CD14-positive monocyte (primary cell): ENCODE data around the gene PITHD1. TPM values are rescaled to one million over a fixed set of nuclear protein-coding genes. Genes with fewer than 3 reads are reported as not detected.
"Not testable (repeated sequence)": the region's sequence is repeated elsewhere in the genome, so short reads cannot be mapped to it uniquely, and the experiment has no call there.

Experiments used
- DNase-seq, 3 donors: peaks; one replicate each; pipeline ENCODE4 v3.0.0-alpha.2; 2011 to 2022
- H2AFZ ChIP-seq: 2 replicates; pipeline ENCODE4 v1.6.0; 2012; ENCODE audit warnings: mild to moderate bottlenecking, low read depth, low read length, inconsistent platforms; ENCODE audit not compliant: insufficient read depth, poor library complexity, severe bottlenecking
- H3K27ac ChIP-seq, 2 donors: 1 replicate in 1 of 2; 2 replicates in 1 of 2; pipeline ENCODE4 v1.5.1; 2012 to 2013; ENCODE audit warnings: low read length in 2 of 2, control low read depth in 1 of 2, inconsistent platforms in 1 of 2, low read depth in 1 of 2, mild to moderate bottlenecking in 1 of 2
- H3K27me3 ChIP-seq, 2 donors: one replicate each; pipeline versions ENCODE4 v1.6.0 to v1.6.1; 2011 to 2013; ENCODE audit warnings: low read length in 2 of 2; ENCODE audit not compliant: control insufficient read depth in 2 of 2, insufficient read depth in 2 of 2
- H3K36me3 ChIP-seq, 2 donors: replicated peaks in 1 of 2; 1 replicate in 1 of 2; 2 replicates in 1 of 2; pipeline versions ENCODE4 v1.5.1 to v1.6.1; 2012 to 2013; ENCODE audit warnings: low read length in 2 of 2, control low read depth in 1 of 2, inconsistent platforms in 1 of 2, mild to moderate bottlenecking in 1 of 2; ENCODE audit not compliant: insufficient read depth in 2 of 2, control insufficient read depth in 1 of 2
- H3K4me1 ChIP-seq, 2 donors: 1 replicate in 1 of 2; 2 replicates in 1 of 2; pipeline versions ENCODE4 v1.5.1 to v1.6.1; 2012 to 2013; ENCODE audit warnings: low read length in 2 of 2, control low read depth in 1 of 2, inconsistent platforms in 1 of 2, mild to moderate bottlenecking in 1 of 2, moderate library complexity in 1 of 2; ENCODE audit not compliant: insufficient read depth in 2 of 2, control insufficient read depth in 1 of 2
- H3K4me2 ChIP-seq: replicated peaks from 2 replicates; pipeline ENCODE3; 2012; ENCODE audit warnings: low read length, moderate library complexity, mild to moderate bottlenecking; ENCODE audit not compliant: poor library complexity, severe bottlenecking; ENCODE audit errors: extremely low read depth
- H3K4me3 ChIP-seq, 3 experiments: fragments of 200-600 bp in 1 of 3; sonication (generic) in 1 of 3; replicated peaks in 1 of 3; 1 replicate in 2 of 3; 2 replicates in 1 of 3; pipeline ENCODE4 v1.5.1; 2011 to 2013; ENCODE audit warnings: low read length in 3 of 3, mild to moderate bottlenecking in 3 of 3, control low read depth in 2 of 3, low read depth in 2 of 3, inconsistent platforms in 1 of 3, moderate library complexity in 1 of 3
- H3K79me2 ChIP-seq: 2 replicates; pipeline ENCODE4 v1.6.0; 2012; ENCODE audit warnings: mild to moderate bottlenecking, control low read depth, inconsistent platforms, low read length, moderate library complexity; ENCODE audit not compliant: insufficient read depth
- H3K9ac ChIP-seq: 2 replicates; pipeline ENCODE4 v1.6.0; 2017; ENCODE audit warnings: low read length, mild to moderate bottlenecking; ENCODE audit not compliant: insufficient read depth, poor library complexity, severe bottlenecking
- H3K9me3 ChIP-seq, 2 donors: replicated peaks in 1 of 2; 1 replicate in 1 of 2; 2 replicates in 1 of 2; pipeline versions ENCODE4 v1.5.1 to v1.6.1; 2012 to 2013; ENCODE audit warnings: low read length in 2 of 2, control low read depth in 1 of 2; ENCODE audit not compliant: control insufficient read depth in 1 of 2, insufficient read depth in 1 of 2
- H4K20me1 ChIP-seq: 2 replicates; pipeline ENCODE4 v1.6.0; 2012; ENCODE audit warnings: mild to moderate bottlenecking, low read length, control low read depth, moderate library complexity; ENCODE audit not compliant: insufficient read depth
- H3K27ac Mint-ChIP-seq, 7 donors: one replicate each; pipeline ENCODE4 v1.8.0; 2020; ENCODE audit warnings: mild to moderate bottlenecking in 7 of 7, mixed read lengths in 7 of 7, moderate library complexity in 6 of 7, inconsistent platforms in 2 of 7
- H3K27me3 Mint-ChIP-seq, 3 donors: one replicate each; pipeline ENCODE4 v1.8.0; 2021 to 2022; ENCODE audit warnings: low read depth in 3 of 3, mild to moderate bottlenecking in 3 of 3, mixed read lengths in 3 of 3, moderate library complexity in 3 of 3, inconsistent platforms in 1 of 3
- H3K36me3 Mint-ChIP-seq, 2 donors: one replicate each; pipeline ENCODE4 v1.8.0; 2020; ENCODE audit warnings: mixed read lengths in 2 of 2, inconsistent platforms in 1 of 2, mild to moderate bottlenecking in 1 of 2
- H3K4me1 Mint-ChIP-seq: one replicate; pipeline ENCODE4 v1.8.0; 2020; ENCODE audit warnings: mild to moderate bottlenecking, mixed read lengths
- H3K4me3 Mint-ChIP-seq, 2 donors: one replicate each; pipeline ENCODE4 v1.8.0; 2020; ENCODE audit warnings: mild to moderate bottlenecking in 2 of 2, mixed read lengths in 2 of 2, moderate library complexity in 1 of 2
- H3K9me3 Mint-ChIP-seq, 7 donors: one replicate each; pipeline ENCODE4 v1.8.0; 2020 to 2022; ENCODE audit warnings: mixed read lengths in 7 of 7, mild to moderate bottlenecking in 6 of 7, moderate library complexity in 6 of 7, inconsistent platforms in 2 of 7
- WGBS: methylation state at CpG from one replicate; pipeline ENCODE4 v1.1.5; 2013; ENCODE audit warnings: missing lambda C conversion rate; ENCODE audit not compliant: insufficient coverage; 5-methylcytosine and 5-hydroxymethylcytosine counted together
- intact Hi-C, 2 donors: fragments of 100-400 bp; cut with micrococcal nuclease; formaldehyde crosslinking; loops; one replicate each; pipeline versions ENCODE4 v1.15.0 to v1.15.1; 2023
- polyA plus RNA-seq, 3 donors: library from polyadenylated mRNA; depleted of rRNA in 1 of 3; unstranded in 2 of 3; stranded (reverse) in 1 of 3; fragments of 300-500 nt in 2 of 3; fragments of >200 nt in 1 of 3; fragmentation: Illumina TruSeq in 2 of 3; gene quantifications; 1 replicate in 2 of 3; 2 replicates in 1 of 3; pipeline ENCODE4 v1.2.3, GENCODE V29; 2012 to 2021
- TF ChIP-seq, protein P1 (sequence below): fragments of 200-600 bp; IDR thresholded peaks from one replicate; pipeline ENCODE4 v1.8.0; 2022; ENCODE audit warnings: antibody characterized with exemption, mild to moderate bottlenecking

The PITHD1 gene
- polyA plus RNA-seq, 3 donors: 20.8 to 40.8 (median 29.9) TPM

DNA sequence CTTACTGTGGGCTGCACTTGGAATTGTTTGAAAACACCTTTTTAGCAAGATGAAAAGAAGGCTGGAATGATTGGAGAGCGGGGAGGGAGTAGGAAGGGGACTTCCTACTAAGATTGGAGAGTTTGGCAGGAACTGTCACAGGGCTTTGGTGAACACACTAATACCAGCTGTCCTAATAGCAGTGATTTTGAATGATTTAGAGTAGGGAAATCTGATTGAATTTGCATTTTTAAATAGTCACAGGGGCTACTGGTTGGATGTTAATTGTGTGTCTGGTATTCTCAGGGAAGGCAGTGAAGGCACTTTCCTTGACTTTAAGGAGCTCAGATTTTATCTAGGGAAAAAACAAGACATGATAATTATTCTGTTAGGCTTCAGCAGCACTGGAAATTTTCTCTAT is 49.5 kb downstream of the PITHD1 start:
- H3K4me3 ChIP-seq: no peak overlapping the region
- no peaks in the 10 kb centered on the region for H3K36me3 ChIP-seq
- DNase-seq: no peak
- H3K27me3 ChIP-seq: no peaks in the 10 kb centered on the region
- H3K27ac Mint-ChIP-seq: no peak overlapping the region
- 100% methylated on average over 1 of the region's 1 CpG for WGBS
- H3K9ac ChIP-seq: no peak overlapping the region
- H4K20me1 ChIP-seq: no peaks in the 10 kb centered on the region
- peaks cover 20% of the 10 kb centered on the region for H3K4me1 Mint-ChIP-seq
- intact Hi-C loops: no loop called here
- H3K4me2 ChIP-seq: no peak overlapping the region
- peaks cover 10 to 19% of the 10 kb centered on the region in 2 donors for H3K4me1 ChIP-seq
- H3K27ac ChIP-seq: no peak overlapping the region
- H3K9me3 ChIP-seq: no peaks in the 10 kb centered on the region
- no peaks in the 10 kb centered on the region for H3K36me3 Mint-ChIP-seq
- H3K9me3 Mint-ChIP-seq: no peaks in the 10 kb centered on the region
- TF ChIP-seq, protein P1, sequence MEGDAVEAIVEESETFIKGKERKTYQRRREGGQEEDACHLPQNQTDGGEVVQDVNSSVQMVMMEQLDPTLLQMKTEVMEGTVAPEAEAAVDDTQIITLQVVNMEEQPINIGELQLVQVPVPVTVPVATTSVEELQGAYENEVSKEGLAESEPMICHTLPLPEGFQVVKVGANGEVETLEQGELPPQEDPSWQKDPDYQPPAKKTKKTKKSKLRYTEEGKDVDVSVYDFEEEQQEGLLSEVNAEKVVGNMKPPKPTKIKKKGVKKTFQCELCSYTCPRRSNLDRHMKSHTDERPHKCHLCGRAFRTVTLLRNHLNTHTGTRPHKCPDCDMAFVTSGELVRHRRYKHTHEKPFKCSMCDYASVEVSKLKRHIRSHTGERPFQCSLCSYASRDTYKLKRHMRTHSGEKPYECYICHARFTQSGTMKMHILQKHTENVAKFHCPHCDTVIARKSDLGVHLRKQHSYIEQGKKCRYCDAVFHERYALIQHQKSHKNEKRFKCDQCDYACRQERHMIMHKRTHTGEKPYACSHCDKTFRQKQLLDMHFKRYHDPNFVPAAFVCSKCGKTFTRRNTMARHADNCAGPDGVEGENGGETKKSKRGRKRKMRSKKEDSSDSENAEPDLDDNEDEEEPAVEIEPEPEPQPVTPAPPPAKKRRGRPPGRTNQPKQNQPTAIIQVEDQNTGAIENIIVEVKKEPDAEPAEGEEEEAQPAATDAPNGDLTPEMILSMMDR: no peak
- H3K79me2 ChIP-seq: peaks cover 15% of the 10 kb centered on the region
- peak overlapping the region; percentile 21 for H2AFZ ChIP-seq
- peaks cover 0 to 2% (median 0%) of the 10 kb centered on the region in 3 donors for H3K27me3 Mint-ChIP-seq
- H3K4me3 Mint-ChIP-seq: no peak overlapping the region

DNA sequence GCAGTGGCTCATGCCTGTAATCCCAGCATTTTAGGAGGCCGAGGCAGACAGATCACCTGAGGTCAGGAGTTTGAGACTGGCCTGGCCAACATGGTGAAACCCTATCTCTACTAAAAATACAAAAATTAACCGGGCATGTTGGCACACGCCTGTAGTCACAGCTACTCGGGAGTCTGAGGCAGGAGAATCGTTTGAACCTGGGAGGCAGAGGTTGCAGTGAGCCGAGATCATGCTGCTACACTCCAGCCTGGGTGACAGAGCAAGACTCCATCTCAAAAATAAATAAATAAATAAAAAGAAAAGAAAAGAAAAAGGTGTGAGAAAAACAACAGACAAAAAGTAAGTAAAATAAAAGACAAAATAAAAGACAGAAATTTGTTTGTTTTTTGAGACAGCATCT is 55.9 kb downstream of the PITHD1 start:
- intact Hi-C loops, H3K4me2 ChIP-seq, H3K27ac Mint-ChIP-seq, H3K36me3 ChIP-seq, H2AFZ ChIP-seq, H3K27ac ChIP-seq, H3K79me2 ChIP-seq, H3K4me3 Mint-ChIP-seq, H3K9me3 Mint-ChIP-seq, H3K36me3 Mint-ChIP-seq, DNase-seq, H3K27me3 ChIP-seq, H4K20me1 ChIP-seq, H3K27me3 Mint-ChIP-seq, H3K4me3 ChIP-seq, H3K9ac ChIP-seq, H3K9me3 ChIP-seq: not testable (repeated sequence)
- H3K4me1 Mint-ChIP-seq: peaks cover 19% of the 10 kb centered on the region
- H3K4me1 ChIP-seq: peaks cover 22 to 25% of the 10 kb centered on the region in 2 donors
- WGBS: 88% methylated on average over 4 of the region's 6 CpGs
